Measurements from ENCODE around the gene SOHLH2.

SOHLH2 gene

GRCh38 chr13:36212789-36213188, 1.6 kb downstream of the SOHLH2 start:
- no peaks in the 10 kb centered on the region for H3K4me1 Mint-ChIP-seq
- H3K27me3 Mint-ChIP-seq, result no peaks in the 10 kb centered on the region
- H3K36me3 Mint-ChIP-seq (ENCODE audit: low read depth), result no peaks in the 10 kb centered on the region
- no peak for DNase-seq
- no peak for ATAC-seq
- H3K4me3 Mint-ChIP-seq, result no peak overlapping the region
- H3K27ac Mint-ChIP-seq, result no peak overlapping the region
- H3K9me3 Mint-ChIP-seq, result no peaks in the 10 kb centered on the region

- no peak overlapping the region for H3K4me3 Mint-ChIP-seq
- H3K36me3 Mint-ChIP-seq (ENCODE audit: low read depth), result no peaks in the 10 kb centered on the region
- H3K9me3 Mint-ChIP-seq, result no peaks in the 10 kb centered on the region
- H3K27me3 Mint-ChIP-seq, result no peaks in the 10 kb centered on the region
- DNase-seq (no peak), ATAC-seq (no peak)
- no peak overlapping the region for H3K27ac Mint-ChIP-seq
- H3K4me1 Mint-ChIP-seq, result no peaks in the 10 kb centered on the region
Observed at GRCh38 chr13:36211567-36211966, 2.8 kb downstream of the SOHLH2 start.

GRCh38 chr13:36210738-36211137, 3.6 kb downstream of the SOHLH2 start:
- no peak overlapping the region for H3K4me3 Mint-ChIP-seq
- no peaks in the 10 kb centered on the region for H3K36me3 Mint-ChIP-seq (ENCODE audit: low read depth)
- no peak for ATAC-seq
- H3K9me3 Mint-ChIP-seq, result no peaks in the 10 kb centered on the region
- H3K4me1 Mint-ChIP-seq, result no peaks in the 10 kb centered on the region
- no peak for DNase-seq
- H3K27me3 Mint-ChIP-seq, result no peaks in the 10 kb centered on the region
- H3K27ac Mint-ChIP-seq, result no peak overlapping the region

DNA sequence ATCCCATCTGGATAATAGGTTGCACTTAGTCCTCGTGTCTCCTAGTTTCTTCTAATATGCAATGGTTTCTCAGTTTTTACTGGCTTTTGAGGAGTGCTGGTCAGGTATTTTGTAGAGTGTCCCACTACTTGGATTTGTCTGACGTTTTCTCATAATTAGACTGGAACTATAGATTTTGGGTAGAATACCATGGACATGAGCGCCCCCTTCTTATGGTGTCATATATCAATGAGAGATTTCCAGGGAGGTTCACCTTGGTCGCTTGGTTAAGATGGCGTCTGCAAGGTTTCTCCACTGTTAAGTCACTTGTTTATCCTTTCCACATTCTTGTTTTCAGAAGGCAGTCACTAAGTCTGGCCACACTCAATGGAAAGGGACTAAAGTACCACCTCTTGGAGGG, 6.7 kb downstream of the SOHLH2 start:
- Mint-ChIP-seq H3K4me3 (no peak overlapping the region), H3K9me3 (no peaks in the 10 kb centered on the region), H3K4me1 (no peaks in the 10 kb centered on the region), H3K27me3 (no peaks in the 10 kb centered on the region), H3K27ac (no peak overlapping the region), H3K36me3 (ENCODE audit: low read depth) (no peaks in the 10 kb centered on the region)
- DNase-seq (no peak), ATAC-seq (no peak)

GRCh38 chr13:36193151-36193855, 21.1 kb downstream of the SOHLH2 start:
- peaks cover 2% of the 10 kb centered on the region for H3K27me3 Mint-ChIP-seq
- no peaks in the 10 kb centered on the region for H3K36me3 Mint-ChIP-seq (ENCODE audit: low read depth)
- DNase-seq (no peak), ATAC-seq (no peak)
- H3K4me1 Mint-ChIP-seq, result no peaks in the 10 kb centered on the region
- H3K9me3 Mint-ChIP-seq, result no peaks in the 10 kb centered on the region
- H3K27ac Mint-ChIP-seq, result no peak overlapping the region
- no peak overlapping the region for H3K4me3 Mint-ChIP-seq

- H3K4me3 Mint-ChIP-seq, result no peak overlapping the region
- no peaks in the 10 kb centered on the region for H3K27me3 Mint-ChIP-seq
- H3K27ac Mint-ChIP-seq, result no peak overlapping the region
- H3K9me3 Mint-ChIP-seq, result no peaks in the 10 kb centered on the region
- no peaks in the 10 kb centered on the region for H3K4me1 Mint-ChIP-seq
- DNase-seq (no peak), ATAC-seq (no peak)
- H3K36me3 Mint-ChIP-seq (ENCODE audit: low read depth), result no peaks in the 10 kb centered on the region
Observed at GRCh38 chr13:36192166-36192565, 22.2 kb downstream of the SOHLH2 start.

GRCh38 chr13:36190771-36191170, 23.6 kb downstream of the SOHLH2 start:
- Mint-ChIP-seq H3K36me3 (ENCODE audit: low read depth) (no peaks in the 10 kb centered on the region), H3K27ac (no peak overlapping the region), H3K9me3 (no peaks in the 10 kb centered on the region), H3K4me1 (no peaks in the 10 kb centered on the region), H3K4me3 (no peak overlapping the region), H3K27me3 (no peaks in the 10 kb centered on the region)
- DNase-seq (no peak), ATAC-seq (no peak)

DNA sequence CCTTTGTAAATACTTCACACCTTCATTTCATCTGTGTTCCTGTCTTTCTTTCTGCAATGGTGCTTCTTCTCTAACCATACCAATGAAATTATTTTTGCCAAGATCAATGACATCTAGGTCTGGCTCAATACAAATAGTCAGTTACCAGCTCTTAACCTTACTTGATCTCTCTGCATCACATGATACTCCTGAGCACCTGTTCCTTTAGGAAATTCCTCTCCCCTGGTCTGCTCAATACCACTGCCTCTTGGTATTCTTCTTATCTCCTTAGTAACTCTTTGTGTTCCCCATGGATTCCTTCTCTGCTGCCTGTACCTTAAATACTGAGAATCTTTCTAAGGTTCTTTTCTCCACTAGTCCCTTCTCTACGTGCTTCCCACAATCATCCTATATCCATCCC, 25.9 kb downstream of the SOHLH2 start:
- Mint-ChIP-seq H3K9me3 (no peaks in the 10 kb centered on the region), H3K4me1 (no peaks in the 10 kb centered on the region), H3K4me3 (no peak overlapping the region), H3K27me3 (no peaks in the 10 kb centered on the region), H3K27ac (no peak overlapping the region), H3K36me3 (ENCODE audit: low read depth) (no peaks in the 10 kb centered on the region)
- DNase-seq, result no peak
- no peak for ATAC-seq

DNA sequence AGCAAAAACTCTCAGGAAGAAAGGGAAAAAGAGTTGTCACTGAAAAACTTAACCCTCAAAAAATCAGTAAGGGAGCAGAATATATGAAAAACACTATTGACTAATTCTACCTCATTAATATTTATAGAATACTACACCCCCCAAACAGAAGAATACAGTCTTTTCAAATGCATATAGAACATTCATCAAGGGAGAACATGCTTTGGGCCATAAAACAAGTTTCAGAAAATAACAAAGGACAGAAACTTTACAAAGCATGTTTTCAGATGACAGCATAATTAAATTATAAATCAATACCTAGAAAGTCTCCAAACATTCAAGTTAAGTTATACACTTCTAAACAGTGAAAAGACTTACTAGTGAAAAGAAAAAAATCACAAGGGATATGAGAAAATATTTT, 30.5 kb downstream of the SOHLH2 start:
- DNase-seq (no peak), ATAC-seq (no peak)
- no peaks in the 10 kb centered on the region for H3K9me3 Mint-ChIP-seq
- no peak overlapping the region for H3K4me3 Mint-ChIP-seq
- no peaks in the 10 kb centered on the region for H3K27me3 Mint-ChIP-seq
- no peaks in the 10 kb centered on the region for H3K4me1 Mint-ChIP-seq
- no peaks in the 10 kb centered on the region for H3K36me3 Mint-ChIP-seq (ENCODE audit: low read depth)
- no peak overlapping the region for H3K27ac Mint-ChIP-seq

DNA sequence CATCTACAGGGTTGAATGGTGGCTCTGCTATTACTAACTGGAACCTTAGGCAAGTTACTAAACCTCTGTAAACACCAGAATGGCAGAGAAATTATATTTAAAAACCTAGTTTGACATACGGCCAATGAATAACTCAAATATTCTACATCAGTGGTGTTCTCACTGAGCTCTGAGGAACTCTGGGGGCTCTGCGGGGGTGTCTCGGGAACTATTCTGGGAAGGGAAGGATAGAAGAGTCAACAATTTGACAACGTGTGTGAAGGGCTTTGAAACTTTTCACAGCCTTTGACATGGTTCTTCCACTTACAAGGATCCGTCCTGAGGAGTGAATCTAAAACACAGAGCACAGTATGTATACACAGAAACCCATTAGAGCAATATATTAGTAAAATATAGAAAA, 38.7 kb downstream of the SOHLH2 start:
- no peaks in the 10 kb centered on the region for H3K9me3 Mint-ChIP-seq
- ATAC-seq (no peak), DNase-seq (no peak)
- no peaks in the 10 kb centered on the region for H3K27me3 Mint-ChIP-seq
- no peaks in the 10 kb centered on the region for H3K36me3 Mint-ChIP-seq (ENCODE audit: low read depth)
- H3K4me1 Mint-ChIP-seq, result no peaks in the 10 kb centered on the region
- H3K4me3 Mint-ChIP-seq, result no peak overlapping the region
- H3K27ac Mint-ChIP-seq, result no peak overlapping the region

- ATAC-seq, result no peak
- no peaks in the 10 kb centered on the region for H3K36me3 Mint-ChIP-seq (ENCODE audit: low read depth)
- H3K4me3 Mint-ChIP-seq, result no peak overlapping the region
- no peaks in the 10 kb centered on the region for H3K9me3 Mint-ChIP-seq
- H3K4me1 Mint-ChIP-seq, result no peaks in the 10 kb centered on the region
- no peak overlapping the region for H3K27ac Mint-ChIP-seq
- H3K27me3 Mint-ChIP-seq, result no peaks in the 10 kb centered on the region
- no peak for DNase-seq
Observed at GRCh38 chr13:36174923-36175322, 39.4 kb downstream of the SOHLH2 start.

DNA sequence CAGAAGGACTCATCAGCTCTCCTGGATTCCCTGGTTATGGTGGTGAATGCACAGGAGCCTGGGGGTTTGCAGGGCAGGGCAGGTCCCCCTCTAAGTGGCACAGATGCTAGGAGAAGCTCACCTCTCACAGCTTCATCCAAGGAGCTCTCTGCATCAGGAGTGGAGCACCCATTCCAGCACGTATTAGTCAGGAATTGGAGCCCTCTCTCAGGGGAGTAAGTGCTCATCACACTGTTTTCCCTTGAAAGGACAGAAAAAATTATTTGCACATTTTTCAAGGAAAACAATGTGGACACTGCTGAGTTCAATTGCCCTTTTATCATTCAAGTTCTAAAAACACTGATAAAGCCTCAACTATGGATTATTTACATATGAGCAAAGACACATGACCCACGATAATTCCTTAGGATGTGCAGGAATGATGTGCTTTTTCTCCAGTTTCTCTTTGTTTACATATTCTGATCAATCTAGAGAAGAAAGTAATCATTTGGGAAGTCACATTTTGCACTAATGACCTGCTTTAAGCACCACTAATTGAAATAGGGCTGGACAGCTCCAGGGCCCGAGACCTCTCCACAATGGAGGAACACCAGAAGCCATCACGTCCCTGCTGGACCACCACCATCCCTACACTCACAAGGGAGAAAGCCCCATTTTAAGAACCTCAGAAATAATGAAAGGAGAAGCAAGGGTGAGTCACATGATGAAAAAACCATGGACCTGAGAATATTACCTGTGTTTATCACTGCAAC, 40.6 kb downstream of the SOHLH2 start:
- H3K27me3 Mint-ChIP-seq, result no peaks in the 10 kb centered on the region

DNA sequence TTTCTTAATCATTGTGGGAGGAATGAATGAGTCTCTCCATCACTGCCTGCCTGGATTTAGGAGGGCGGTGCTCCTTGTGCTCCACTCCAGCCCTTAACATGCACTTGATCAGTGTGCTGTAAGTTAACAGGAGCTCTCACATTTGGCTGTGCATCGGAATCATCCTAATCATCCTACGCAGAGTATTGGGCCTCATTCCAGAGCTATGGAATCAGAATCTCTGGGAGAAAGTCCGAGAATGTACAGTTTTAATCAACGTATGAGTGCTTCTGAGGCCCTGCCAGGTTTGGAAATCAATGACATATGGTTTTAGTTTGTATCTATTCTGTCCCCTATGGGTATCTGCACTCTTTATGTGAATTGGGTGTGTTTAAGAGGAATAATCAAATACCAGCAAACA, 48.3 kb downstream of the SOHLH2 start:
- H3K36me3 Mint-ChIP-seq (ENCODE audit: low read depth), result no peaks in the 10 kb centered on the region
- H3K4me3 Mint-ChIP-seq, result no peak overlapping the region
- H3K9me3 Mint-ChIP-seq, result peaks cover 3% of the 10 kb centered on the region
- DNase-seq (no peak), ATAC-seq (no peak)
- H3K27me3 Mint-ChIP-seq, result no peaks in the 10 kb centered on the region
- H3K27ac Mint-ChIP-seq, result no peak overlapping the region
- no peaks in the 10 kb centered on the region for H3K4me1 Mint-ChIP-seq

More for the DNA sequence above, 40.6 kb downstream of the SOHLH2 start:
- no peak for DNase-seq
- Mint-ChIP-seq H3K4me1 (no peaks in the 10 kb centered on the region), H3K27ac (no peak overlapping the region), H3K9me3 (no peaks in the 10 kb centered on the region), H3K4me3 (no peak overlapping the region), H3K36me3 (ENCODE audit: low read depth) (no peaks in the 10 kb centered on the region)
- ATAC-seq, result no peak

DNA sequence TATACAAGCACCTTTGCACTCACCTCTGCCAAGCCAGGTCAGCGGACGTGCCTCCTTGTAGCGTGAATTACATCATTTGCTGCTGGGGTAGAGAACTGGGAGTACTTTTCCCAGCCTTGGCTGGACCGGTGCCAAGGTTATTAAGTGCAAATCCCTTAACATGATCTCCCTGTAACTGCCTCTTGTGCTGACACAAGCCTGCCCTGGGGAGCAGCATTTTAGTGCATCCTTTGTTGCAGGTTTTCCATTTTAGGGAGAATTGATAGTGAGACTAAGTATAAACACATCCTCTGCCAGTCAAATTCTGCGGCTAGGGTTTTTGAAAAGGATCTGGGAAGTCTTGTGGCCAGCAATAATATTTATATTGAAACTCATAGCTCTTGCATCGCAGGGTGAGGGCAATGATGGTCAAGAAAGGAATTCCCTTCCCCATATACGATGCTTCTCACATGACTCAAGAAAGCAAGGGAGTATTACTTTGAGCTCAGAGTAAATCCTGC, 50.5 kb downstream of the SOHLH2 start:
- no peak for DNase-seq
- no peak for ATAC-seq
- Mint-ChIP-seq H3K27ac (no peak overlapping the region), H3K4me1 (no peaks in the 10 kb centered on the region), H3K27me3 (no peaks in the 10 kb centered on the region), H3K36me3 (ENCODE audit: low read depth) (no peaks in the 10 kb centered on the region), H3K9me3 (peaks cover 3% of the 10 kb centered on the region), H3K4me3 (no peak overlapping the region)

- ATAC-seq (no peak), DNase-seq (no peak)
- H3K4me3 Mint-ChIP-seq, result no peak overlapping the region
- no peaks in the 10 kb centered on the region for H3K36me3 Mint-ChIP-seq (ENCODE audit: low read depth)
- H3K27ac Mint-ChIP-seq, result no peak overlapping the region
- no peaks in the 10 kb centered on the region for H3K4me1 Mint-ChIP-seq
- H3K9me3 Mint-ChIP-seq, result peaks cover 3% of the 10 kb centered on the region
- no peaks in the 10 kb centered on the region for H3K27me3 Mint-ChIP-seq
Observed at GRCh38 chr13:36163286-36163685, 51.1 kb downstream of the SOHLH2 start.

Data from activated naive CD8-positive, alpha-beta T cell treated with anti-CD3 and anti-CD28 coated beads, Interleukin-2, amount 50 U/mL, for 24 hours (primary cell).